HepG2 (cell line): ENCODE measurements around the gene ZNF581. TPM values are rescaled to one million over a fixed set of nuclear protein-coding genes. Genes with fewer than 3 reads are reported as not detected.

Experiments used
- ATF3 ChIP-seq: sonication (generic); formaldehyde crosslinking; IDR thresholded peaks from 2 replicates; pipeline ENCODE4 v1.4.0; 2020; ENCODE audit warnings: missing genetic modification reagents
- ATRX ChIP-seq: sonication (generic); formaldehyde crosslinking; IDR thresholded peaks from 2 replicates; pipeline ENCODE4 v1.4.0; 2020; ENCODE audit warnings: missing genetic modification reagents, borderline replicate concordance
- CEBPB ChIP-seq: IDR thresholded peaks from 2 replicates; pipeline ENCODE4 v1.6.1; 2011; ENCODE audit warnings: low read depth, low read length, improper control_type of control experiment, borderline replicate concordance
- DDIT3 ChIP-seq: sonication (generic); formaldehyde crosslinking; IDR thresholded peaks from 2 replicates; pipeline ENCODE4 v1.4.0; 2020; ENCODE audit warnings: mild to moderate bottlenecking, missing genetic modification reagents
- GATA4 ChIP-seq: sonication (generic); IDR thresholded peaks from 2 replicates; pipeline ENCODE4 v1.6.1; 2016; ENCODE audit warnings: antibody characterized with exemption, low read depth, borderline replicate concordance
- MBD4 ChIP-seq: IDR thresholded peaks from 2 replicates; pipeline ENCODE4 v1.6.1; 2012; ENCODE audit warnings: low read length, inconsistent platforms, borderline replicate concordance
- MED13 ChIP-seq: sonication (generic); formaldehyde crosslinking; IDR thresholded peaks from 2 replicates; pipeline ENCODE4 v1.5.0; 2020; ENCODE audit warnings: missing genetic modification reagents
- NCOR1 ChIP-seq: fragments of 200-600 bp; sonication (generic); IDR thresholded peaks from 2 replicates; pipeline ENCODE4 v1.7.0; 2017; ENCODE audit warnings: antibody characterized with exemption, low read length, borderline replicate concordance
- NFIC ChIP-seq: IDR thresholded peaks from 2 replicates; pipeline ENCODE4 v1.6.1; 2012; ENCODE audit warnings: mild to moderate bottlenecking, low read length, inconsistent platforms
- SKIL ChIP-seq: sonication (generic); formaldehyde crosslinking; IDR thresholded peaks from 2 replicates; pipeline ENCODE4 v1.8.0; 2022; ENCODE audit warnings: missing genetic modification reagents, mild to moderate bottlenecking, moderate library complexity, borderline replicate concordance
- SMYD3 ChIP-seq: sonication (generic); formaldehyde crosslinking; IDR thresholded peaks from 2 replicates; pipeline ENCODE4 v1.8.1; 2023; ENCODE audit warnings: mild to moderate bottlenecking, missing genetic modification reagents
- TOPORS ChIP-seq: sonication (generic); formaldehyde crosslinking; IDR thresholded peaks from 2 replicates; pipeline ENCODE4 v1.8.0; 2023; ENCODE audit warnings: mild to moderate bottlenecking, missing genetic modification reagents
- ZBTB4 ChIP-seq: sonication (generic); formaldehyde crosslinking; IDR thresholded peaks from 2 replicates; pipeline ENCODE4 v1.4.0; 2020; ENCODE audit warnings: missing genetic modification reagents, mild to moderate bottlenecking, borderline replicate concordance
- ZBTB44 ChIP-seq: sonication (generic); formaldehyde crosslinking; IDR thresholded peaks from 2 replicates; pipeline ENCODE4 v1.4.0; 2020; ENCODE audit warnings: missing genetic modification reagents
- ZFX ChIP-seq: sonication (generic); formaldehyde crosslinking; IDR thresholded peaks from 2 replicates; pipeline ENCODE4 v1.4.0; 2020; ENCODE audit warnings: mild to moderate bottlenecking, low read depth, missing genetic modification reagents, moderate library complexity
- ZFY ChIP-seq: sonication (generic); formaldehyde crosslinking; IDR thresholded peaks from 2 replicates; pipeline ENCODE4 v1.4.0; 2020; ENCODE audit warnings: missing genetic modification reagents
- ZNF296 ChIP-seq: sonication (generic); formaldehyde crosslinking; conservative IDR thresholded peaks from 2 replicates; pipeline ENCODE4 v1.5.0; 2020; ENCODE audit warnings: mild to moderate bottlenecking, missing genetic modification reagents
- ZNF468 ChIP-seq: sonication (generic); formaldehyde crosslinking; IDR thresholded peaks from 2 replicates; pipeline ENCODE4 v1.8.0; 2022; ENCODE audit warnings: mild to moderate bottlenecking, moderate library complexity, missing genetic modification reagents
- ZNF547 ChIP-seq: sonication (generic); formaldehyde crosslinking; IDR thresholded peaks from 2 replicates; pipeline ENCODE4 v1.5.1; 2020; ENCODE audit warnings: mild to moderate bottlenecking, missing genetic modification reagents
- ZNF552 ChIP-seq: sonication (generic); formaldehyde crosslinking; IDR thresholded peaks from 2 replicates; pipeline ENCODE4 v1.9.0; 2022; ENCODE audit warnings: missing genetic modification reagents, mild to moderate bottlenecking, borderline replicate concordance
- ZNF563 ChIP-seq: sonication (generic); formaldehyde crosslinking; IDR thresholded peaks from 2 replicates; pipeline ENCODE4 v1.8.0; 2022; ENCODE audit warnings: mild to moderate bottlenecking, moderate library complexity, missing genetic modification reagents
- ZNF781 ChIP-seq: sonication (generic); formaldehyde crosslinking; IDR thresholded peaks from 2 replicates; pipeline ENCODE4 v1.5.1; 2020; ENCODE audit warnings: borderline replicate concordance, mild to moderate bottlenecking, missing genetic modification reagents; ENCODE audit errors: not compliant biosample characterization
- polyA plus RNA-seq, 8 experiments: library from polyadenylated mRNA; depleted of rRNA in 3 of 8; stranded (reverse) in 7 of 8; unstranded in 1 of 8; fragments of >200 nt; fragmentation: Illumina TruSeq in 4 of 8; extraction: Trizol in 4 of 8; gene quantifications; 2 replicates each; pipeline versions ENCODE4 v1.2.1 to v1.2.3, GENCODE V29; 2011 to 2016; ENCODE audit warnings: low read depth in 4 of 8, missing spikeins in 1 of 8, mixed read lengths in 1 of 8; ENCODE audit not compliant: insufficient read depth in 1 of 8
- total RNA-seq, 5 experiments: library from RNA; depleted of rRNA; stranded (reverse); fragments of >200 nt; fragmentation: Illumina TruSeq; extraction: Trizol; gene quantifications; 2 replicates each; pipeline ENCODE4 v1.2.3, GENCODE V29; 2016; ENCODE audit warnings: low read depth in 1 of 5
- TF ChIP-seq, protein P1 (sequence below): sonication (generic); formaldehyde crosslinking; IDR thresholded peaks from 2 replicates; pipeline ENCODE4 v1.5.0; 2020; ENCODE audit warnings: mild to moderate bottlenecking, low read depth, missing genetic modification reagents, borderline replicate concordance

The ZNF581 gene
- total and polyA plus RNA-seq, 2 of the 13 experiments (the other 11 are each of a cell fraction or from before 2014, with no cell fraction given) = 19.6 to 49.5 TPM

DNA sequence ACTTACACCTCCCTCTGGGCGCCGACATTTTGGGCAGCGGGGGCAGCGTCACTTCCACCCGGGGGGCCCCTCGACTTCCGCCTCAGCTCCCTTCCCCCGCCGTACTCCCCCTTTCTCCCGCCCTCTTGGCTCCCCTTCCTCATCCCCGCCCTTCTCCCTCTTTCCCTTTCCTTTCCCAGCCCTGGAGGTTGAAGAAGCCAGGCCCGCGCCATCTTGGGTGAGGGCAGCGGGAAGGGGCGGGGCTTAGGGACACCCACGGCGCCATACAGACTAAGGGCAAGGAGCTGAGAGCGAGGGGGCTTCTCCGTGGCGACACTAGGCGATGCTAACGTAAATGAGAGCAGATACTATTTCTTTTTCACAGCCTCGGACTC, 44.0 kb upstream of the ZNF581 start, which contains the start of gene FIZ1 (continued):
- peak; percentile 54 for TF ChIP-seq ZFX
- TF ChIP-seq ZNF563 (CRISPR knock-in tag) = 0 out of 2 replicates have a peak, but pooled peaks have one; percentile 11
- TF ChIP-seq SMYD3 = no peak
- no peak for TF ChIP-seq ZBTB44 (CRISPR knock-in tag)
- peak; percentile 50; the same call in 1 of the 2 replicates for TF ChIP-seq ZFY
- TF ChIP-seq MED13 (CRISPR knock-in tag) = no peak
- TF ChIP-seq ZNF547 = 0 out of 2 replicates have a peak, but pooled peaks have one; percentile 52
- peak; percentile 40; the same call in 1 of the 2 replicates for TF ChIP-seq NCOR1
- no peak for TF ChIP-seq SKIL
- no peak; the same call in 1 of the 2 replicates for TF ChIP-seq ATF3
- no peak for TF ChIP-seq NFIC
- no peak for TF ChIP-seq TOPORS (CRISPR knock-in tag)
- TF ChIP-seq DDIT3 (CRISPR knock-in tag) = no peak
- TF ChIP-seq ZNF552 (CRISPR knock-in tag) = no peak
- no peak for TF ChIP-seq GATA4
- TF ChIP-seq MBD4 = no peak
- TF ChIP-seq ZNF296 (CRISPR knock-in tag) = no peak
- TF ChIP-seq, protein P1, sequence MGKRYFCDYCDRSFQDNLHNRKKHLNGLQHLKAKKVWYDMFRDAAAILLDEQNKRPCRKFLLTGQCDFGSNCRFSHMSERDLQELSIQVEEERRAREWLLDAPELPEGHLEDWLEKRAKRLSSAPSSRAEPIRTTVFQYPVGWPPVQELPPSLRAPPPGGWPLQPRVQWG (CRISPR knock-in tag) = no peak
- TF ChIP-seq ATRX (CRISPR knock-in tag) = no peak
- TF ChIP-seq CEBPB = no peak
- no peak for TF ChIP-seq ZNF468
- TF ChIP-seq ZNF781 = no peak
- no peak for TF ChIP-seq ZBTB4
